ENCODE results near the gene METTL25B.

Gene METTL25B

DNA sequence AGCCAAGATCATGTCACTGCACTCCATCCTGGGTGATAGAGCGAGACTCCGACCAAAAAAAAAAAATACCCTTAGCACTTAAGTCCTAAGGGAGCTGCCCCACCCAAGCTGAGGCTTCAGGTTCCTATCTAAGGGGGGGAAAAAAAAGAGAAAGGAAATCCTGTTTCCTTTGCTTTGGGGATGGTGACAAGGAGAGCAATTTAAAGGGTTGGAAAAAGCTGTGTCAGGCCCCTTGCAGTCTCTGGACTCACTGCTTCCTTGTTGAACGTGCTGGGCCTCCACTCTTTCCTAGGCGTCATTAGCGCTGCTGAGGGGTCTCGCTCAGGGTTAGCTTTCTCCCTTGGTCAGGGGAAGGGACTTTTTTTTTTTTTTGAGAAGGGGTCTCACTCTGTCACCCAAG is 57.2 kb downstream of the METTL25B start:
- TF ChIP-seq, protein P1, sequence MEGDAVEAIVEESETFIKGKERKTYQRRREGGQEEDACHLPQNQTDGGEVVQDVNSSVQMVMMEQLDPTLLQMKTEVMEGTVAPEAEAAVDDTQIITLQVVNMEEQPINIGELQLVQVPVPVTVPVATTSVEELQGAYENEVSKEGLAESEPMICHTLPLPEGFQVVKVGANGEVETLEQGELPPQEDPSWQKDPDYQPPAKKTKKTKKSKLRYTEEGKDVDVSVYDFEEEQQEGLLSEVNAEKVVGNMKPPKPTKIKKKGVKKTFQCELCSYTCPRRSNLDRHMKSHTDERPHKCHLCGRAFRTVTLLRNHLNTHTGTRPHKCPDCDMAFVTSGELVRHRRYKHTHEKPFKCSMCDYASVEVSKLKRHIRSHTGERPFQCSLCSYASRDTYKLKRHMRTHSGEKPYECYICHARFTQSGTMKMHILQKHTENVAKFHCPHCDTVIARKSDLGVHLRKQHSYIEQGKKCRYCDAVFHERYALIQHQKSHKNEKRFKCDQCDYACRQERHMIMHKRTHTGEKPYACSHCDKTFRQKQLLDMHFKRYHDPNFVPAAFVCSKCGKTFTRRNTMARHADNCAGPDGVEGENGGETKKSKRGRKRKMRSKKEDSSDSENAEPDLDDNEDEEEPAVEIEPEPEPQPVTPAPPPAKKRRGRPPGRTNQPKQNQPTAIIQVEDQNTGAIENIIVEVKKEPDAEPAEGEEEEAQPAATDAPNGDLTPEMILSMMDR (IDR thresholded peaks at IDR 0.05; ENCODE audit: control insufficient read depth, extremely low read depth, insufficient read depth), result no peak
- no peak for DNase-seq (ENCODE audit: low read depth)
- no peak overlapping the region for H3K4me3 ChIP-seq (ENCODE audit: low read depth, low read length)
